NCI-H226 (cell line): Measurements from ENCODE around the gene ADA.
"Not testable (repeated sequence)": the region's sequence is repeated elsewhere in the genome, so short reads cannot be mapped to it uniquely, and the experiment has no call there.

Experiments used
- DNase-seq: peaks from one replicate; pipeline ENCODE4 v3.0.0-alpha.2; 2015

Gene ADA

GRCh38 chr20:44597930-44598329 lies 53.6 kb downstream of the ADA start:
- no peak for DNase-seq

DNA sequence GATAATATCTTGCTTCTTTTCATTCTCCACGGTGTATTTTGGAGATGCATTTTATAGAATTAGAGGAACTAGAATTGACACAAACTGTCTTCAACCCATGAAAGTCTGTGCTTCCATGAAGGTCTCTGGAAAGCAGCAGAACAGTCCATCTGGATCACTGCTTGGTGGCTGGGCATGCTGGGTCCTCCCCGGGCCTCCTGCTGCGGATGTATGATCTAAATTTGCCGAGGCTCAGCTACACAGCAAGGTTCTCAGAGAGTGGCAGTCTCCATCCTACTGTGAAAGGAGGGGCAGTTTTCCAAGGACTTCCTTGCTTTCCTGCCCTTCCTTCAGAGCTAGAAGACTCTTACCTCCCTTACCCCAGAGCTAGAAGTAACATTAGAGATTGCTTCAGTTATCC lies 54.0 kb downstream of the ADA start:
- DNase-seq, result no peak

DNA sequence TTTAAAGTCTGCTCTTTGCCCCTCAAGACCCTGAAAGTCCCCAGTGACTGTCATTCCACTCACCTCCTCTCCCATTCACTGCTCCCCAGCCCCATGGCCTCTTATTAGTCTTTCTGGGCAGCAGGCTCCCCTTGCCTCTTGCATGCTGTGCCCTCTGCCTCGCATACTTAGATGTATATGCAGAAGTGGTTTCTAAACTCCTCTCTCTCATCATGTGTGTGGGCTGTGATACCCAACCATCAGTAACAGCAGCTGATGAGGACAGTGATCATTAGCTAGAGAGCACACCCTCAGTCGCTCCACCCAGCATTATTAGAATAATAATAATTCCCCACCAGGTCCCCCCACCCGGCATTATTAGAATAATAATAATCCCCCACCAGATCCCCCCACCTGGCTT lies 54.6 kb downstream of the ADA start:
- no peak for DNase-seq

- DNase-seq, result peak; percentile 16
Observed at GRCh38 chr20:44596010-44596409, 55.5 kb downstream of the ADA start.

DNA sequence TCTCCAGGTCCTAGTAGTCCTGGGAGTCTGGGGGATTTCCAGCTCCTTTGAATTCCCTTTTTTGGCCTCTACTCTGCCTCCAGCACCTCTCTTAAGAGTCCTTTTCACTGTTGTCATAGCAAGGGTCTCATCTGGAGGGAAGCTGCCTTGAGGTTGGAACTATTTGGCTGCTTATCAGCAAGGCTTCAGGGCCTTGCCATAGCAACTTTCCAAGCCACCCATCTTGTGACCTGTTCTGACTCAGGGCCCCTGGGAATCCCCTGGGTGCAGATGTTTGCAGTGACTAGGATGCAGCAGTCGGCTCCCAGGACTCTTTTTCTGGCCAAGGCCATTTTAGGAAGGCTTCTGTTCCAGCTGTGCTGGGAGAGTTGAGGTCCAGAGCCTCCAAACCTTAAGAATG lies 56.8 kb downstream of the ADA start:
- peak; percentile 34 for DNase-seq

GRCh38 chr20:44593751-44594150 lies 57.7 kb downstream of the ADA start:
- DNase-seq, result no peak

- no peak for DNase-seq
Observed at GRCh38 chr20:44592366-44592765, 59.1 kb downstream of the ADA start.

- no peak for DNase-seq
Observed at GRCh38 chr20:44590980-44591778, 60.3 kb downstream of the ADA start.

DNA sequence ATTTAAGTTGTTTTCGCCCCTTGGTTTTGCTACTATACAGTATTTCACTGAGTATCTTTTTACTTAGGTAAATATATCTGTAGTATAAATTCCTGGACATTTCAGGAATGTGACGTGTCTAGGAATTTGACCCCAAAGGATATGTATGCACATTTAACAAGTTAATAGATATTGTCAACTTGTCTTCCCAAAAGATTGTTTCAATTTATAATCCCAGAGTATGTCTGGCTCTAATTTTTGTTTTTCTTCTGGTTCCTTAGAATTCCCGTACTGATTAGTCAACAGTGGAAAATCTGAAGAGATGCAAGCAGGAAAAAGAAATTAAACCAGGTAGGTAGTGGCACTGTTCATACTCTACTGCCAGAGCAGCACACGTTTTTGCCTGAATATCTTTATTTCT lies 62.0 kb downstream of the ADA start:
- DNase-seq, result no peak

DNA sequence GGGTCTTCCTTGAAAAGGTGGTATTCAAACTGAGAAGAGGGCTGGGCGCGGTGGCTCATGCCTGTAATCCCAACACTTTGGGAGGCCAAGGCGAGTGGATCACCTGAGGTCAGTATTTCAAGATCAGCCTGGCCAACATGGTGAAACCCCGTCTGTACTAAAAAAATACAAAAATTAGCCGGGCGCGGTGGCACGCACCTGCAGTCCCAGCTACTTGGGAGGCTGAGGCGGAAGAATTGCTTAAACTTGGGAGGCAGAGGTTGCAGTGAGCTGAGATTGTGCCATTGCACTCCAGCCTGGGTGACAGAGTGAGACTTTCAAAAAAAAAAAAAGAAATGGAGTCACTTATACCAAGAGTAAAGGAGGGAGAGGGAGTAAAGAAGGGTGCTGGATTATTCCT lies 63.2 kb downstream of the ADA start:
- not testable (repeated sequence) for DNase-seq

GRCh38 chr20:44587035-44587980 lies 64.2 kb downstream of the ADA start:
- no peak for DNase-seq

GRCh38 chr20:44586289-44586911 lies 65.1 kb downstream of the ADA start:
- no peak for DNase-seq

DNA sequence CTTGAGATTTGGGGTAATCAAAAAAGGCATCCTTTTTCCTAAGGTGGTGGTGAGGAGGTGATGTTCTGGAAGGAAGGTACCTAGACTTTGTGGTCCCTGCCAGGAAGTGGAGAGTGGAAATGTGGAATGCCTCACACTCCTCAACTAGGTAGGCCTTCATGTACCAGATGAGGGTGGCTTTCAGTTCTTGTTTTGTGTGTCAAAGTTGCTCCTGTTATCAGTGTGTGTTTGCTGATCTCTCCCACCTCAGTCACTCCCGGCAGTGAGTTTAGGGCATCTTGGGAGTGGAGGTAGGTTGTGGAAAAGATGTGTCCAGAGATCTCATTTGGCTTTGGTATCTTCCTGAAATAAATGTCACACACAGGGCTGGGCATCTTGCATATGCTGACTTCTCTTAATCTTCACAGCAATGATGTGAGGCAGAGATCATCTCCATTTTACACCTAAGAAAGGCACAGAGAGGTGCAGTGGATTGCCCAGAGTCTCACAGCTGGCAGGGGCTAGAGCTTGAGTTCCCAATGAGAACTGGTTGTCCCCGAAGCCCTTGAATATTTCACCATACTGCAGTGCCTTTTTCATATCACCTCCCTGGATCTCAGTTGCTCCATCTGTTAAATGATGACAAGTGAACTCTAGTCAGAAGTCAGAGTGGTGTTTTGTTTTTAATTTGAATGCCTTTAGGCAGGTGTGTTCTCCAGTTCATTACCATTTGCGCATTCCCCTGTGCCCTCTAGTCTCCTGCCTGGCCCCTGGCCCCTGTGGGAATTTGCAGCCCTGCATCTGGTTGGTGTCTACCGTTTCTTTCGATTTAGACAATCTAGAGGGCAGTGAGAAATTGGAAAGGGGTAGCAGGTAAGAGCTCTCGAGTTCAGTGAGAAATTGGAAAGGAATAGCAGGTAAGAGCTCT lies 66.2 kb downstream of the ADA start:
- no peak for DNase-seq

DNA sequence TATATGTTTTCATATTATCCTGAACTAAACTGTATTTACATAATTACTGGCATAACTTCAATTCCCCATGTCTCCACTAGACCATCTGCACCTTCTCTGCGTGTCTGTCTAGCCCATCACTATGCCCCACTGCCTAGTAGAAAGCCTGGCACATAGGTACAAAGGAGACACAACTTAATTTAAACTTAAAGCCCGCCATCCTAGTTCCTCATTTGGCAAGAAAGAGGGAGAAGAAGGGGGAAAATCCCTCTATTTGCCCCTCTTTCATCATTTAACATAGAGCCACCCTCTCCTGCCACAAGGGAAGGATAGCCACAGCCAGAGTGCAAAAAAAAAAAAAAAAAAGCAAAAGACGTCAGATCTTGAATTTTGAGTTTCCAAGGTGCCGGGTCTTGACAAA lies 67.3 kb downstream of the ADA start:
- DNase-seq, result no peak

DNA sequence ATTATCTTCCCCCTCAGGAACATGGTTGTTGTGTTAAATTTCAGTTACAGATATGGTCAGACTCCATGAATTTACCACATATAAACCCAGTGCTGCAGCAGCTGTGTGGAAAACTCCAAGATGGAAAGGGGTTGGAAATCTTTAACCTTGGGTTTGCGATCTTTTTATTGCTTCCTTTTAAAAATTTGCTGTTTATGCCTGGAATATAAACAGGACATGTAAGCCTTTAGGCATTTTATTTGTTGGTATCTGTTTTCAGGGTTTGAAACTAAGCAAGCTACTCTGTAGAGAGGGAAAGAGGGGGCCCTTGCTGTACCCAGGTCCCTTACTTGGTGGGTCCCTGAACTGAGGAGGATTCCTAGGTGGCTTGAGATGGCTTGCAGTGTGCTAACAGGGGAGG lies 68.3 kb downstream of the ADA start:
- no peak for DNase-seq

- DNase-seq, result peak; percentile 38
Observed at GRCh38 chr20:44582311-44583025, 69.0 kb downstream of the ADA start, which contains the start of gene PKIG. Gene PKIG (plus strand): TSS chr20:44582579. CDS start chr20:44614557, 31,978 bp downstream.

DNA sequence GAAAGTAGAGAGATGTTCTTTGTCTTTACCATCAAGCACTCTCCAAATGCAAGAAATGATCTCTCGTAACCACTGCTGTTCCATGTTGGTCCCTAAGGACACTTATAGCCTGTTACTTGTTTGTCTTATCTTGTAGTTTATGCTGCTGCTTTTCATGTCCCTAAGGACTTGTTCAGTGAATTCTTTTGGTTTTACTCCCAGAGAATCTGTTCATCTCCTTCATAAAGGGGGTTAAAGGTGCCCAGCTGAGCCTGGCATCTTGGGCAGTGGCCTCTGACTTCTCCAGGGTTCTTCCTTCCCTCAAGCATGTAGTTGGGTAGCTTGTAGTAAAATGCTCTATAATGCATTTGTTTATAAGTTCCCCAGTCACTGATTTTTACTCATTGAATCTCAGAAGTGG lies 70.0 kb downstream of the ADA start:
- no peak for DNase-seq

GRCh38 chr20:44580581-44581268 lies 70.8 kb downstream of the ADA start:
- DNase-seq, result no peak

GRCh38 chr20:44579313-44580081 lies 72.0 kb downstream of the ADA start:
- DNase-seq, result no peak

DNA sequence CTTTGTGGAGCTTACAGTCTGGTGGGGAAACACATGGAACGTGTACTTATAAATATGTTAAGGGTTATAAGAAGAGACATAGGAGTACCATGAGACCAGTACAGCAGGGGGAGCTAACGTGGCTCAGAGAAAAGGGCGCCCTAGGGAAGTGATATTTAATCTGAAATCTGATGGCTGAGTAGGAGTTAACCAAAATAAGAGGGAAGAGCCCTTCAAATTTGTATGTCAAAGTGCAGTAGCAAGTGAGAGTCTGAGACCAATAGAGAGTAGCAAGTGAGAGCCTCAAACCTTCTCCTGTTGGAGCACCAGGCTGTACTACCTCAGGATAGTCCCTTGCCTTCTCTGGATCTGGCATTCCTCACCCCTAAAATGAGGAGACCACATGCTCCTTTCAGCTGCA lies 75.2 kb downstream of the ADA start:
- peak; percentile 40 for DNase-seq
